ENCODE measurements around the gene NEFH. TPM values are rescaled to one million over a fixed set of nuclear protein-coding genes. Genes with fewer than 3 reads are reported as not detected.

NEFH gene
- total RNA-seq, 1 experiment from 2014 or later = 5.7 TPM

DNA sequence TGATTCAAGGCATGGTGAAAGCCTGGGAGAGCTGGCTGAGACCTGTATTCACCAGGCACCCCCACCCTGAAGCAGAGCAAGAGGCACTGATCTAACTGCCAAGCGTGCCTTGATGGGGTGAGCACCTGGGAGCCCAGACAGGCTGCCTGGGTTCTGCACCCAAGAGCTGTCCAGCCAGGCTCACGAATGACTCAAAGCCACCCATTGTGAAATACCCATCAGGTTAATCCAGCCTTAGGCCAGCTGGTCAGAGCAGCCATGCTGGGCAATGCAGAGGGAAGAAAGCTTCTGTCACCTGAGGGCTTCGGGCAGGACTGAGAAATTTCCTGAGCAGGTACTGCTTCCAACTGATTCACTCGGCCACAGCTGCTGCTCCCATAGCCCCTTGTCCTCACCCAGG lies 51.4 kb downstream of the NEFH start:
- Mint-ChIP-seq H3K27me3 (ENCODE audit: low read depth) (no peaks in the 10 kb centered on the region), H3K36me3 (ENCODE audit: insufficient read depth in 1 of 3, low read depth in 3 of 3) (peaks cover 36 to 89% (median 71%) of the 10 kb centered on the region in 3 experiments), H3K9me3 (no peaks in the 10 kb centered on the region), H3K4me3 (no peak overlapping the region), H3K27ac (no peak overlapping the region), H3K4me1 (no peaks in the 10 kb centered on the region)
- Histone ChIP-seq H4K5ac (ENCODE audit: insufficient read length, low read depth, low read length) (no peak overlapping the region), H3K56ac (ENCODE audit: insufficient read length, low read depth, low read length) (no peak overlapping the region), H3T11ph (ENCODE audit: low read length) (no peak overlapping the region), H3K27me3 (ENCODE audit: insufficient read depth, low read length) (no peaks in the 10 kb centered on the region), H4K91ac (ENCODE audit: insufficient read length, low read depth, low read length) (no peak overlapping the region), H2BK5ac (ENCODE audit: insufficient read length, low read length) (no peak overlapping the region), H3K4me2 (ENCODE audit: insufficient read depth, insufficient read length, low read length) (no peak overlapping the region), H3K18ac (ENCODE audit: insufficient read length, low read depth, low read length) (no peak overlapping the region), H4K8ac (replicated peaks; ENCODE audit: insufficient read length, low read depth, low read length) (no peak overlapping the region), H3K27ac (ENCODE audit: insufficient read length, low read depth, low read length) (no peak overlapping the region), H2BK12ac (ENCODE audit: insufficient read length, low read depth, low read length) (no peak overlapping the region), H2AFZ (ENCODE audit: low read length) (no peak overlapping the region), H3K4me1 (ENCODE audit: insufficient read depth, low read length) (no peaks in the 10 kb centered on the region), H3K14ac (ENCODE audit: insufficient read depth, low read length) (no peak overlapping the region; the same call in 1 of the 2 replicates), H3K9ac (ENCODE audit: extremely low read depth, insufficient read length, low read length) (no peak overlapping the region), H2BK120ac (ENCODE audit: low read depth, low read length, poor library complexity, severe bottlenecking) (no peak overlapping the region), H2BK15ac (ENCODE audit: low read depth, low read length) (no peak overlapping the region), H3K79me1 (ENCODE audit: insufficient read depth, low read depth, low read length, poor library complexity, severe bottlenecking) (no peaks in the 10 kb centered on the region), H3K9me3 (ENCODE audit: control insufficient read depth, low read depth, low read length) (no peaks in the 10 kb centered on the region), H3K23ac (ENCODE audit: insufficient read length, low read depth, low read length) (no peak overlapping the region), H3K79me2 (ENCODE audit: insufficient read depth, low read length) (no peaks in the 10 kb centered on the region), H3K4ac (ENCODE audit: low read depth, low read length) (no peak overlapping the region), H3K23me2 (ENCODE audit: insufficient read length, low read depth, low read length, poor library complexity, severe bottlenecking) (no peaks in the 10 kb centered on the region), H2BK20ac (ENCODE audit: low read depth, low read length, poor library complexity, severe bottlenecking) (no peak overlapping the region), H4K20me1 (ENCODE audit: control insufficient read depth, insufficient read depth, insufficient read length) (no peaks in the 10 kb centered on the region), H2AK5ac (ENCODE audit: insufficient read length, low read length) (no peak overlapping the region)
- DNase-seq = no peak
- no CpG with 5 or more reads among the region's 4 CpGs for WGBS (ENCODE audit: extremely low coverage, insufficient read length, low lambda C conversion rate)
- no peak for TF ChIP-seq CTCF (conservative IDR thresholded peaks at IDR 0.05)
